ENCODE results near the gene TIMM44.
A peak's percentile ranks its signal among the peaks of the same experiment; 100 is the strongest.

The TIMM44 gene

DNA sequence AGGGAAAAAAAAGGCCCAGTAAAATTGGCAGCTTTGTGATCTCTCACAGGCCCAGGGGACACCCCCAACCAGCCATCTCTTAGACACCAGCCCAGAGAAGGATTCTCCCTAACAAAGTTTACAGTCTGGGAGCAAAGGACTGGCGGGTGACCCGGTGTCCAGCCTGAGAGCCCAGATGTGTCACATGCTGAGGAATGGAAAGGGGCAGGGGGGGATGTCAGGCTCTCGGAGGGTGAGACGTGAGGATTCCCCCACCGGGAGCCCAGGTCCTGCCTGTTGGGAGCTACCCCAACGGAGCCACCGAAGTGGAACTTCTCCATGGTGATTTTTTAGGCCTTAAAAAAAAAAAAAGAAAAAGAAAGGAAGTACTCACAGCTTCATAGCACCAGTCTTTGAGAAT, 12.7 kb downstream of the TIMM44 start:
- TF ChIP-seq FOXP2 (optimal IDR thresholded peaks at IDR 0.05; ENCODE audit: borderline replicate concordance, extremely low read depth, extremely low read length, insufficient read depth) = no peak

DNA sequence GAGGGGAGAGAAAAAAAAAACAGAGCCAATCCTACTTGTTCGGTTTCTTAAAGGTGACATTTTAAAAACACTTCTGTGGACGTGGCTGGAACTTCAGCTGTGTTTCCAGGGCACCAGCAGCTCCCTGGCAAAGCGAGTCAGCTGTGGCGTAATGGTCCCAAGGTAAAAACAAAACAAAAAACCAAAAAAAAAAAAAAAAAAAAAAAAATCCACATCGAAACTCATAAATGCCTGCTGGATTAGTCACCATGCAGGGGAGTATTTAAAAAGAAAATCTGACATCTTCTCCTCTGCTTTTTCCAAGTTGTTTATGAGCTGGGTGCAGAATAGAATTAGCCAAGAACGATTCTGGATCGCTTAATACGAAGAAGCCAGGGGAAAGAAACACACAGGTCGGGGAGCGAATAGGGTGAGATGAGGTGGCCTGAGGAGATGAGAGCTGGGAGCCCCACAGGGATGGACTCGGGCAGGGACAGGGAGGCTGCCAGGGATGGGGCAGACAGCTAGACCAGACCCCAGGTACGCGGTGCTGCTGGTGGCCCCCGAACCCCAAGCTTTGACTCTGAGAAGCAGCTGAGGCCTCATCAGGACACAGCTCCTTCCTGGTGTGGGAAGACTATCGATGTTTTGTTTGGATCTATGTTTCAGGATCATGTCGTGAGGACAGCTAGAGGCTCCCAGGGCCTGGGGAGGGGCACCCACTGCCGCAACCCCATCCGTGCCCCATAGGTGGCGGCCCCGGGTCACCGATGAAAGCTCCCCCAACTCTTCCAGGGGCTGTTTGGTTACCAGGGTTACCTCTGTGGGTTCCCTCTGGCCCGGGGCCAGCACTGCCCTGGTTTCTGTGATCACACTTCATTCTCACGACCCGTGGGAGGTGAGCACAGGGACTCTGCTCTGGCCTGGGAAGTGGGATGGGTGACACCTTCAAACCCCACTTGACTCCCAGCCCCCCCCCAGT, 14.4 kb downstream of the TIMM44 start:
- TF ChIP-seq POLR2AphosphoS5 (IDR thresholded peaks at IDR 0.05; ENCODE audit: low read depth, low read length) (peak; percentile 78), TAF1 (IDR thresholded peaks at IDR 0.05; ENCODE audit: borderline replicate concordance, insufficient read depth, low read length) (no peak)

DNA sequence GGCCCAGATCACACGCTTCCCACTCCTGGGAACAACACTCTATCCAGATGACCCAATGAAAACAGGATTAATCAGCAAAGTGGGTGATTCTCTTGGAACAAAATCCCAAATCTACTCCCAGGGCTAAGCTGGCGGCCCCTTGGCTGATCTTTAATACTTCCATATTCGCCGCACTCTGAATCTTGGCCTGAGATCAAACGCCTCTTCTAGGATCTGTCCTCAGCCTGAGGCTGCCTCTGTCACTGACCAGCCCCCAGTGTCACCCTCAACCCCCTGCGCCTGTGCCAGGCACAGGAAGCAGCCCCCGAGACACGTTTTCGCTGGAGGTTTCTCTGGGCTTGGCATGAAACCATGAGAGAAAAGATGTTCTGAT, 15.1 kb downstream of the TIMM44 start:
- no peak for TF ChIP-seq POLR2AphosphoS5 (IDR thresholded peaks at IDR 0.05; ENCODE audit: low read depth, low read length)
- TF ChIP-seq, protein P1, sequence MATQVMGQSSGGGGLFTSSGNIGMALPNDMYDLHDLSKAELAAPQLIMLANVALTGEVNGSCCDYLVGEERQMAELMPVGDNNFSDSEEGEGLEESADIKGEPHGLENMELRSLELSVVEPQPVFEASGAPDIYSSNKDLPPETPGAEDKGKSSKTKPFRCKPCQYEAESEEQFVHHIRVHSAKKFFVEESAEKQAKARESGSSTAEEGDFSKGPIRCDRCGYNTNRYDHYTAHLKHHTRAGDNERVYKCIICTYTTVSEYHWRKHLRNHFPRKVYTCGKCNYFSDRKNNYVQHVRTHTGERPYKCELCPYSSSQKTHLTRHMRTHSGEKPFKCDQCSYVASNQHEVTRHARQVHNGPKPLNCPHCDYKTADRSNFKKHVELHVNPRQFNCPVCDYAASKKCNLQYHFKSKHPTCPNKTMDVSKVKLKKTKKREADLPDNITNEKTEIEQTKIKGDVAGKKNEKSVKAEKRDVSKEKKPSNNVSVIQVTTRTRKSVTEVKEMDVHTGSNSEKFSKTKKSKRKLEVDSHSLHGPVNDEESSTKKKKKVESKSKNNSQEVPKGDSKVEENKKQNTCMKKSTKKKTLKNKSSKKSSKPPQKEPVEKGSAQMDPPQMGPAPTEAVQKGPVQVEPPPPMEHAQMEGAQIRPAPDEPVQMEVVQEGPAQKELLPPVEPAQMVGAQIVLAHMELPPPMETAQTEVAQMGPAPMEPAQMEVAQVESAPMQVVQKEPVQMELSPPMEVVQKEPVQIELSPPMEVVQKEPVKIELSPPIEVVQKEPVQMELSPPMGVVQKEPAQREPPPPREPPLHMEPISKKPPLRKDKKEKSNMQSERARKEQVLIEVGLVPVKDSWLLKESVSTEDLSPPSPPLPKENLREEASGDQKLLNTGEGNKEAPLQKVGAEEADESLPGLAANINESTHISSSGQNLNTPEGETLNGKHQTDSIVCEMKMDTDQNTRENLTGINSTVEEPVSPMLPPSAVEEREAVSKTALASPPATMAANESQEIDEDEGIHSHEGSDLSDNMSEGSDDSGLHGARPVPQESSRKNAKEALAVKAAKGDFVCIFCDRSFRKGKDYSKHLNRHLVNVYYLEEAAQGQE (IDR thresholded peaks at IDR 0.05; ENCODE audit: insufficient read depth in 1 of 2, low read depth in 2 of 2, low read length in 2 of 2) = peak in 1 of 2 experiments; percentile 35; a peak in 1 of 4 replicates
- TF ChIP-seq SIN3A (IDR thresholded peaks at IDR 0.05; ENCODE audit: borderline replicate concordance, insufficient read depth, low read length) = peak; percentile 8; the same call in 1 of the 2 replicates

DNA sequence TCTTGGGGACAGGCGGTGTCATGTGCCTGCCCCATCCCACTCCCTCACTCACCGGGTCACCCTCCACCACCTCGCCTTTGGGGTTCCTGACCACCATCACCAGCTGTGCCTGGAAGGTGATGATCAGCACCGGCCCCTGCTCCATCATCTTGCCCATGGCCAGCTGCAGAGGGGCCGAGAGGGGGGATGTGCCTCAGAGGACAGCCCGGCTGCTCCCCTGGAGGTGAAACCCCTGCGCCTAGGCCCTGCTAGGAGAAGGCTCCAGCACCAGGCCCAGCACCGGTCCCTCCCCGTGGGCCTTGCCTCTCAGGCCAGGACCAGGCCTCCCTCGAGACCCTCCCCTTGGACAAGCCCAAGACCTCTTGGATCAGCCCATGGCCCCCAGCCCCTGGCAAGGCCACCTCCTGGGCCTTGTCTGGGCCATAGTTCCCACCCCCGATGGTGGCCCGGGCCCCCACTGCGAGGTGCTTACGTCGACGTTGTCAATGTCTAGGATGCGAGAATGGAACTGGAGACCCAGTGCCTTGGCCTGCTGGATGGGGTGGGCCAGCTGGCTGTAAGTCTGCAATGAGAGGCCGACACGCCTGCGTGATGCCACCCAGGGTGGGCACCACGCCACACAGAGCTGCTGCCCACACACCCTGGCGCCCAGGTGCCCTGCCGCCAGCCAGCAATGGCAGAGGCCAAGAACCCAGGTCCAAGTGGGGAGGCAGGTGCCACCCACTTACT, 15.7 kb downstream of the TIMM44 start:
- TF ChIP-seq FOXP2 (optimal IDR thresholded peaks at IDR 0.05; ENCODE audit: borderline replicate concordance, extremely low read depth, extremely low read length, insufficient read depth) = no peak
- TF ChIP-seq, protein P1 (IDR thresholded peaks at IDR 0.05; ENCODE audit: insufficient read depth in 1 of 2, low read depth in 2 of 2, low read length in 2 of 2) = no peak
- TF ChIP-seq POLR2AphosphoS5 (IDR thresholded peaks at IDR 0.05; ENCODE audit: low read depth, low read length) = no peak; the same call in 1 of the 2 replicates
- no peak for TF ChIP-seq SIN3A (IDR thresholded peaks at IDR 0.05; ENCODE audit: borderline replicate concordance, insufficient read depth, low read length)
- 0 out of 2 replicates have a peak, but pooled peaks have one; percentile 6 for TF ChIP-seq TAF1 (IDR thresholded peaks at IDR 0.05; ENCODE audit: borderline replicate concordance, insufficient read depth, low read length)

DNA sequence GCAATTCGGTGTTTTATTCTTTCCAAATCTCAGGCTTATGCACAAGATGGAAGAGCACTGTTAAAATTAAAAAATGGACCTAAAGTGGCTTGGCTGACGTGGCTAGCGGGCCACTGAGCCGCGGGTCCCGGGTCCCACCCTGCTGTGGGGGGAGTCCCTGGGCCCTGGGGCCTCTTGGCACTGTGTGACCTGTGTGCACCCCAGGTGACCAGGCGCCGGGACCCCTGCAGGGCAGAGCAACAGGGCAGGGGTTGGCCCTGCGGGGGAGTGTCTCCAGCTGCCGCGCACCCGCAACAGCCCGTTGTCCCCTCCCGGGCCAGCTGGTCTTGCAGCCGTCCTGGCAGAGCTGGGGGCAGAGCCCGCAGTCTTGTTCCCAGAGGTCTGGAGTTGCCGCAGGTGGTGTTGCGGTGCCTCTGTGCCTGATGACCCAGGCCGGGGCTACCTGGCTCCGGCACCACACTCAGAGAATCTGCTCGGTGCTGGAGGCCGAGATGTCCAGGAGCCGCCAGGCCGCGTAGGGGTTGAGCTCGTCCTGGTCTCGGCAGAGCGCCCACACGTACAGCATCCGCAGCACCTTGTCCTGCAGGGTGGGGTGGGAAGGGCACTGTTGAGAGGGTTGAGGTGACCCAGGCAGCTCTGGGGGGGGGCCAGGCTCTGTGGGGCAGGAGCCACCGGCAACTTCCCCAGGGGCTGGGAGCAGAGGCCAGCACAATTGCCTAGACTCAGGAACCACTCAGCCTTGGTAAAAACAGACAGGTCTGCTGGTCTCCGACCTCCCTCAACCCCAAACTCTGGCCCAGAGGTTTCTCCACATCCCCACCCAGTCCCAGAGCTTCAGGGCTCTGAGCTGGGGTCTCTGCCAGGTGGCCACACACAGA, 16.5 kb downstream of the TIMM44 start:
- peak; percentile 48; the same call in 1 of the 2 replicates for TF ChIP-seq POLR2AphosphoS5 (IDR thresholded peaks at IDR 0.05; ENCODE audit: low read depth, low read length)
- TF ChIP-seq SIN3A (IDR thresholded peaks at IDR 0.05; ENCODE audit: borderline replicate concordance, insufficient read depth, low read length) = no peak

DNA sequence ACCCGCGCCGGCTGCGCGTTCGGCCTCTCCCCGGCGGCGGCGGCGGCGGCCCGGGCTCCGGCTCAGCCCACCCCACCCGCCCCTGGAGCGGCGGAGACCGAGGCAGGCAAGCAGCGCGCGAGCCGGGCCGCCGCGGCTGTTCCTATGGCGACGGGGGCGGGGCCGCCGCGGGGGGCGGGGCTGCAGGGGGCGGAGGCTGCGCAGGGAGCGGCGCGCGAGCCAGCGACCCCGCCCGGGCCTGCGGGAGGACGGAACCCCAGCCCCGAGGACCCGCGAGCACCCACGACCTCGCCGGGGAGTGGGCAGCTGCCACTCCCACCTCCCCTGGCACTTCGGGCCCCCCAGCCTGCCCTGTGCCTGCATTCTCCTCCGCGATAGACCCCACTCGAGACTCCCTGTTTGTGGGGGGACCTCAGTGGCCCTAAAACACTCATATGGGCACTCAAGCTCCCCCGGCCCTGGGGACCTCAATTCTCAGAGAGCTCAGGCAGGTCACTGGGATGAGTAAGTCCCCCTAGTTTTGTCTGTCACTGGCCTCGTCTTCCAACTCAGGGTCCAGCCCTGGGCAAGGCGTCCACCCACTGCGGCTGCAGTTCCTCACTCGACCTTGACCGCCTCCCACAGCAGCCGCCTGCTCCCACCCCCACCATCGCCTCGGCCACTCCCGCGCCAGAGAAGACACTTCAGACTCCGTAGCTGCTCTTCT, 17.3 kb downstream of the TIMM44 start, which contains the start of gene CTXN1:
Gene CTXN1 (minus strand): TSS at position 115 of the 706 bp plus-strand sequence. CDS start 597 bp downstream, outside the sequence.
- peak; percentile 61 for TF ChIP-seq POLR2AphosphoS5 (IDR thresholded peaks at IDR 0.05; ENCODE audit: low read depth, low read length)
- TF ChIP-seq TAF1 (IDR thresholded peaks at IDR 0.05; ENCODE audit: borderline replicate concordance, insufficient read depth, low read length) = no peak; the same call in 1 of the 2 replicates
- no peak for TF ChIP-seq FOXP2 (optimal IDR thresholded peaks at IDR 0.05; ENCODE audit: borderline replicate concordance, extremely low read depth, extremely low read length, insufficient read depth)
- no peak; the same call in 1 of the 2 replicates for TF ChIP-seq SIN3A (IDR thresholded peaks at IDR 0.05; ENCODE audit: borderline replicate concordance, insufficient read depth, low read length)
